CD14-positive monocyte (primary cell): Measurements from ENCODE around the gene LFNG. TPM values are rescaled to one million over a fixed set of nuclear protein-coding genes. Genes with fewer than 3 reads are reported as not detected.

Experiments used
- DNase-seq, 3 donors: peaks; one replicate each; pipeline ENCODE4 v3.0.0-alpha.2; 2011 to 2022
- H2AFZ ChIP-seq: 2 replicates; pipeline ENCODE4 v1.6.0; 2012; ENCODE audit warnings: mild to moderate bottlenecking, low read depth, low read length, inconsistent platforms; ENCODE audit not compliant: insufficient read depth, poor library complexity, severe bottlenecking
- H3K27ac ChIP-seq, 2 donors: 1 replicate in 1 of 2; 2 replicates in 1 of 2; pipeline ENCODE4 v1.5.1; 2012 to 2013; ENCODE audit warnings: low read length in 2 of 2, control low read depth in 1 of 2, inconsistent platforms in 1 of 2, low read depth in 1 of 2, mild to moderate bottlenecking in 1 of 2
- H3K27me3 ChIP-seq, 2 donors: one replicate each; pipeline versions ENCODE4 v1.6.0 to v1.6.1; 2011 to 2013; ENCODE audit warnings: low read length in 2 of 2; ENCODE audit not compliant: control insufficient read depth in 2 of 2, insufficient read depth in 2 of 2
- H3K36me3 ChIP-seq, 2 donors: replicated peaks in 1 of 2; 1 replicate in 1 of 2; 2 replicates in 1 of 2; pipeline versions ENCODE4 v1.5.1 to v1.6.1; 2012 to 2013; ENCODE audit warnings: low read length in 2 of 2, control low read depth in 1 of 2, inconsistent platforms in 1 of 2, mild to moderate bottlenecking in 1 of 2; ENCODE audit not compliant: insufficient read depth in 2 of 2, control insufficient read depth in 1 of 2
- H3K4me1 ChIP-seq, 2 donors: 1 replicate in 1 of 2; 2 replicates in 1 of 2; pipeline versions ENCODE4 v1.5.1 to v1.6.1; 2012 to 2013; ENCODE audit warnings: low read length in 2 of 2, control low read depth in 1 of 2, inconsistent platforms in 1 of 2, mild to moderate bottlenecking in 1 of 2, moderate library complexity in 1 of 2; ENCODE audit not compliant: insufficient read depth in 2 of 2, control insufficient read depth in 1 of 2
- H3K4me2 ChIP-seq: replicated peaks from 2 replicates; pipeline ENCODE3; 2012; ENCODE audit warnings: low read length, moderate library complexity, mild to moderate bottlenecking; ENCODE audit not compliant: poor library complexity, severe bottlenecking; ENCODE audit errors: extremely low read depth
- H3K4me3 ChIP-seq, 3 experiments: fragments of 200-600 bp in 1 of 3; sonication (generic) in 1 of 3; replicated peaks in 1 of 3; 1 replicate in 2 of 3; 2 replicates in 1 of 3; pipeline ENCODE4 v1.5.1; 2011 to 2013; ENCODE audit warnings: low read length in 3 of 3, mild to moderate bottlenecking in 3 of 3, control low read depth in 2 of 3, low read depth in 2 of 3, inconsistent platforms in 1 of 3, moderate library complexity in 1 of 3
- H3K79me2 ChIP-seq: 2 replicates; pipeline ENCODE4 v1.6.0; 2012; ENCODE audit warnings: mild to moderate bottlenecking, control low read depth, inconsistent platforms, low read length, moderate library complexity; ENCODE audit not compliant: insufficient read depth
- H3K9ac ChIP-seq: 2 replicates; pipeline ENCODE4 v1.6.0; 2017; ENCODE audit warnings: low read length, mild to moderate bottlenecking; ENCODE audit not compliant: insufficient read depth, poor library complexity, severe bottlenecking
- H3K9me3 ChIP-seq, 2 donors: replicated peaks in 1 of 2; 1 replicate in 1 of 2; 2 replicates in 1 of 2; pipeline versions ENCODE4 v1.5.1 to v1.6.1; 2012 to 2013; ENCODE audit warnings: low read length in 2 of 2, control low read depth in 1 of 2; ENCODE audit not compliant: control insufficient read depth in 1 of 2, insufficient read depth in 1 of 2
- H4K20me1 ChIP-seq: 2 replicates; pipeline ENCODE4 v1.6.0; 2012; ENCODE audit warnings: mild to moderate bottlenecking, low read length, control low read depth, moderate library complexity; ENCODE audit not compliant: insufficient read depth
- H3K27ac Mint-ChIP-seq, 7 donors: one replicate each; pipeline ENCODE4 v1.8.0; 2020; ENCODE audit warnings: mild to moderate bottlenecking in 7 of 7, mixed read lengths in 7 of 7, moderate library complexity in 6 of 7, inconsistent platforms in 2 of 7
- H3K27me3 Mint-ChIP-seq, 3 donors: one replicate each; pipeline ENCODE4 v1.8.0; 2021 to 2022; ENCODE audit warnings: low read depth in 3 of 3, mild to moderate bottlenecking in 3 of 3, mixed read lengths in 3 of 3, moderate library complexity in 3 of 3, inconsistent platforms in 1 of 3
- H3K36me3 Mint-ChIP-seq, 2 donors: one replicate each; pipeline ENCODE4 v1.8.0; 2020; ENCODE audit warnings: mixed read lengths in 2 of 2, inconsistent platforms in 1 of 2, mild to moderate bottlenecking in 1 of 2
- H3K4me1 Mint-ChIP-seq: one replicate; pipeline ENCODE4 v1.8.0; 2020; ENCODE audit warnings: mild to moderate bottlenecking, mixed read lengths
- H3K4me3 Mint-ChIP-seq, 2 donors: one replicate each; pipeline ENCODE4 v1.8.0; 2020; ENCODE audit warnings: mild to moderate bottlenecking in 2 of 2, mixed read lengths in 2 of 2, moderate library complexity in 1 of 2
- H3K9me3 Mint-ChIP-seq, 7 donors: one replicate each; pipeline ENCODE4 v1.8.0; 2020 to 2022; ENCODE audit warnings: mixed read lengths in 7 of 7, mild to moderate bottlenecking in 6 of 7, moderate library complexity in 6 of 7, inconsistent platforms in 2 of 7
- CTCF ChIP-seq: fragments of 200-600 bp; IDR thresholded peaks from one replicate; pipeline ENCODE4 v1.8.0; 2022; ENCODE audit warnings: antibody characterized with exemption, mild to moderate bottlenecking
- WGBS: methylation state at CpG from one replicate; pipeline ENCODE4 v1.1.5; 2013; ENCODE audit warnings: missing lambda C conversion rate; ENCODE audit not compliant: insufficient coverage; 5-methylcytosine and 5-hydroxymethylcytosine counted together
- intact Hi-C, 2 donors: fragments of 100-400 bp; cut with micrococcal nuclease; formaldehyde crosslinking; loops; one replicate each; pipeline versions ENCODE4 v1.15.0 to v1.15.1; 2023
- polyA plus RNA-seq, 3 donors: library from polyadenylated mRNA; depleted of rRNA in 1 of 3; unstranded in 2 of 3; stranded (reverse) in 1 of 3; fragments of 300-500 nt in 2 of 3; fragments of >200 nt in 1 of 3; fragmentation: Illumina TruSeq in 2 of 3; gene quantifications; 1 replicate in 2 of 3; 2 replicates in 1 of 3; pipeline ENCODE4 v1.2.3, GENCODE V29; 2012 to 2021

The LFNG gene
- polyA plus RNA-seq, 3 donors: 1.9 to 121 (median 2.2) TPM

GRCh38 chr7:2497065-2497464, 22.5 kb upstream of the LFNG start:
- H3K36me3 ChIP-seq: no peaks in the 10 kb centered on the region
- Mint-ChIP-seq H3K27ac (peak overlapping the region in 1 of 7 donors; percentile 4), H3K27me3 (peaks cover 16 to 38% (median 25%) of the 10 kb centered on the region in 3 donors), H3K4me1 (peaks cover 2% of the 10 kb centered on the region), H3K9me3 (peaks cover 0 to 4% (median 2%) of the 10 kb centered on the region in 7 donors), H3K36me3 (no peaks in the 10 kb centered on the region), H3K4me3 (no peak overlapping the region)
- H3K27me3 ChIP-seq: peaks cover 0 to 20% of the 10 kb centered on the region in 2 donors
- peak overlapping the region; percentile 15 for H3K9ac ChIP-seq
- WGBS: 90% methylated on average over 3 of the region's 3 CpGs
- no peaks in the 10 kb centered on the region for H3K9me3 ChIP-seq
- peaks cover 0 to 3% of the 10 kb centered on the region in 2 donors for H3K4me1 ChIP-seq
- no peaks in the 10 kb centered on the region for H4K20me1 ChIP-seq
- no peak overlapping the region for H3K27ac ChIP-seq
- H2AFZ ChIP-seq: no peak overlapping the region
- no peak for DNase-seq
- H3K79me2 ChIP-seq: no peaks in the 10 kb centered on the region
- no peak for TF ChIP-seq CTCF
- intact Hi-C loops: no loop called here
- no peak overlapping the region for H3K4me3 ChIP-seq
- H3K4me2 ChIP-seq: no peak overlapping the region

DNA sequence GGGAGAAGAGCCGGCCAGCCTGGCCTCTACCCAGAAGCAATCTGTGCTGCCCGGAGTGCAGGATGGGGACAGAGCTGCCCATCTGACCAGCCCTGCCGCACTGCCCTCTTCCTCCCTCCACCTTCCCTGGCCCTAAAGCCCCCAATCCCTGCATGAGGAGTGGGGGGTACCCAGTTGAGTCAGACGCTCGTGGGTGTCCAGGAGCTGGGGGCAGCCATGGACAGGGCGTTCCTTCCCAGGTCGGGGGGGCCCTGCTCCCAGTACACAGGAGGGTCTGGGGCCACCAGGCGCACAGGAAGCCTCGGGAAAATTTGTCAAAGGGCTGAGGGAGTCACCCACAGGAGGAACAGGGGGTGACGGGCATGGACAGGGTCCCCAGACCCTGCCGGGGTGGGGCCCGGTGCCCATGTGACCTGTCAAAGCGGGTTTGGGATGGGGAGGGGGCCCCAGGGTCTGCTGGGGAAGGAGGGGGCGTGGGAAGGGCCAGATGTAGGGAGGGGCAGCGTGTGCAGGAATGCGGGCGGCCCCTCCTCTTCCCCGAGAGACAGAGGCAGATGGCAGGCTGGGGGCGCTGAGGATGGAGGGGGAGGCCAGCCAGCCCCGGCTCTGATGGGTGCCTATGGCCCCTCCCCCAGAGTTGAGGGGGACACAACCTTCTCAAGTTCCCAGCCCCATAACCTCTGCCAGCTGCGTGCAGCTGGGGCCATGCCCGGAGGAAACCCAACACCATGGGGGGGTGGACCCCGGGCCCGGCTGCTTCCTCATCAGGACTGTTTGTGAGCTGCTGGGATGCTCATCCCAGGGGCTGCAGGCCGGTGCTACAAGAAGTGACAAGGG, 21.9 kb upstream of the LFNG start:
- Mint-ChIP-seq H3K9me3 (peaks cover 0 to 4% (median 2%) of the 10 kb centered on the region in 7 donors), H3K36me3 (no peaks in the 10 kb centered on the region), H3K4me1 (peaks cover 2% of the 10 kb centered on the region), H3K4me3 (no peak overlapping the region), H3K27me3 (peaks cover 16 to 34% (median 24%) of the 10 kb centered on the region in 3 donors), H3K27ac (peak overlapping the region in 1 of 7 donors; percentile 23)
- Histone ChIP-seq H3K9ac (peak overlapping the region; percentile 15), H3K9me3 (no peaks in the 10 kb centered on the region), H3K27me3 (peaks cover 0 to 20% of the 10 kb centered on the region in 2 donors), H3K4me3 (no peak overlapping the region), H3K4me1 (peaks cover 0 to 3% of the 10 kb centered on the region in 2 donors), H3K4me2 (no peak overlapping the region), H4K20me1 (no peaks in the 10 kb centered on the region), H3K79me2 (no peaks in the 10 kb centered on the region), H3K36me3 (no peaks in the 10 kb centered on the region), H2AFZ (no peak overlapping the region), H3K27ac (no peak overlapping the region)
- no peak for TF ChIP-seq CTCF
- 23% methylated on average over 17 of the region's 25 CpGs for WGBS
- DNase-seq: no peak
- intact Hi-C loops: no loop called here
